ENCODE data around the gene DPM3.

DPM3 gene

DNA sequence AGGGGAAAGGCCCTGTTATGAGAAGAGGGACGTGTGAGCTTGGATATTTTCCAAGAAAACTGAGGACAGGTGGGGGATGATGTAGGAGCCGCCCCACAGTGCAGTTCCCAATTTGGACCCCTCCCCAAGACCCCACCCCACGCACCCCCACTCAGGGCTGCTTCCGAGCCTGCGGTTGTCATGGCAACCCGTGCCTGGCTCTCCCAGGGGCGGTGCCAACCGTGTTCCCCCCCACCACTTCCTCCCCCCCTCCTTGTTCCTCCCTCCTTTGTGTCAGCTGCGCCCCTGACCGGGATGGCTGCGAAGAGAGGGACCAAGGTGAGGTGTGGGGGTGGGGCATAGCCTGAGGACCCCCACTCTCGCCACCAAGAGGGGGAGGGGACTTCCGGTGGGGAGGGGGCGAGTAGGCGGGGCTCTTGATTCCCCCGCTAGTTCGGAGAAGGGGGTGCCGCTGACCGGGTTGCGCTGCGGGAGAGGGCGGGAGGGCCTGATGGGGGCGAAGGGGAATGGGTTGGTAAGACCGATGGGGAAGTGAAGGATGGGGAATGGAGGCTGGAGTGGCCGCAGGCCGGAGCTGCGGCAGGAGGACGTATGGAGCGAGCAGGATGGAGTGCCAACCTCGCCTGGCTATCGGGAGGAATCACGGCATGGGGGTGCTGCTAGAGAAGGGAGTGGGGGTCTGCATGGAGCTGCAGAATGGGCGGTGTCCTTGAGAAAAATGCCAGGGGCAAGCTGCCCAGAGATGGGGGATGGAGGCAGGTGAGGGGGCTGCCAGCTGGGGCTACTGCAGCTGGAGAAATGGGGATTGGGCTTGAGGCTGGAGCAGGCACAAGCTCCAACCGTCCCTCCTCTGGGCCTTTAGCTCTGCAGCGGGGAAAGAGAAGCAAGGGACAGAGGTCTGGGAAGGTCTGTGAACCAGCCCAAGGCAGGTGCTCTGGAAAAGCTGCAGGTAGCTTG lies 34.3 kb upstream of the DPM3 start:
- H3K4me3 ChIP-seq (ENCODE audit: control insufficient read depth, low read depth, low read length), result peak overlapping the region; percentile 96
- peak; percentile 14 for DNase-seq (ENCODE audit: low read depth)
- no peak for TF ChIP-seq CTCF (conservative IDR thresholded peaks at IDR 0.05; ENCODE audit: control insufficient read depth, insufficient read depth, low read depth, low read length)

DNA sequence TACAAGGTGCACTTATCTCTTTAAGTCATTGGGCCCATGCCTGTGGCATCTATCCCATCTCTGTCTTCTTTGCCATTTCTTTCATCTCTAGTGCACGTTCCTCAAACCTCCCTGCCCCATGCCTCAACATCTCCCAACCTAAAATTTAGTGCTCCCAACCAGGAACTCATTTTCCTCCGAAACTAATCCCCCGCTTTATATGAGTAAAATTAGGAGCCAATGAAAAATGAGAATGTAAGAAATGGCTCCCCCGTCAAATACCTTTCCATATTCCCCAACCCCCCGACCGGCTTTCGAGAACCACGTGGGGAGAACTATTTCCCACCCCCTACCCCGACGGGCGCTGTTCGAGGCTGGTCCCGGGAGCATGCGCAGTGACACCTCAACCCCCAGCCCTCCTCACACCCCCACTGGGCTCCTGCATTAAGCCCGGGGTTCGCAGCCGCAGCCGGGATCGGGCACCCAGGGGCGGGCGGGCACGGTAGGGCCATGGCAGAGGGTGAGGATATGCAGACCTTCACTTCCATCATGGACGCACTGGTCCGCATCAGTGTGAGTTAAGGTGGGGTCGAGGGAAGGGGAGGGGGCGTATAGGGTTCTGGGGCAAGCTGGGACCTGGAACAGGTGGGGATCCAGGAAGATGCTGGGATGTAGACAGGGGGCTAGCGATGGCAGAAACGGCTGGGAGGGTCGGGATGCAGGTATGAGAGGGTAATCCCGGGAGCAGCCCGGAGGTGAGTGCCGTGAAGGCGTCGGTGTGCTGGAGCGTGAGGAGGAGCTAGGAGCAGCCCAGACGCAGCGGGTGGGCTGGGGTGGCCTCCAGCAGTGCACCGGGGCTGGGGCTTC lies 33.4 kb upstream of the DPM3 start, which contains the start of gene TRIM46:
TSS of gene TRIM46 (plus strand) at position 372 of the 846 bp plus-strand sequence. CDS start at position 490, 118 bp downstream.
- DNase-seq (ENCODE audit: low read depth), result peak; percentile 36
- TF ChIP-seq CTCF (conservative IDR thresholded peaks at IDR 0.05; ENCODE audit: control insufficient read depth, insufficient read depth, low read depth, low read length), result no peak
- H3K4me3 ChIP-seq (ENCODE audit: control insufficient read depth, low read depth, low read length), result peak within 1 kb of the TSS; percentile 96

GRCh38 chr1:155172732-155173477 lies 32.6 kb upstream of the DPM3 start, which contains the start of gene KRTCAP2:
Gene KRTCAP2 (minus strand): TSS chr1:155173304. CDS start chr1:155173224, 80 bp downstream.
- peak within 1 kb of the TSS; percentile 96 for H3K4me3 ChIP-seq (ENCODE audit: control insufficient read depth, low read depth, low read length)
- TF ChIP-seq CTCF (conservative IDR thresholded peaks at IDR 0.05; ENCODE audit: control insufficient read depth, insufficient read depth, low read depth, low read length), result peak; percentile 94
- DNase-seq (ENCODE audit: low read depth), result peak; percentile 96

DNA sequence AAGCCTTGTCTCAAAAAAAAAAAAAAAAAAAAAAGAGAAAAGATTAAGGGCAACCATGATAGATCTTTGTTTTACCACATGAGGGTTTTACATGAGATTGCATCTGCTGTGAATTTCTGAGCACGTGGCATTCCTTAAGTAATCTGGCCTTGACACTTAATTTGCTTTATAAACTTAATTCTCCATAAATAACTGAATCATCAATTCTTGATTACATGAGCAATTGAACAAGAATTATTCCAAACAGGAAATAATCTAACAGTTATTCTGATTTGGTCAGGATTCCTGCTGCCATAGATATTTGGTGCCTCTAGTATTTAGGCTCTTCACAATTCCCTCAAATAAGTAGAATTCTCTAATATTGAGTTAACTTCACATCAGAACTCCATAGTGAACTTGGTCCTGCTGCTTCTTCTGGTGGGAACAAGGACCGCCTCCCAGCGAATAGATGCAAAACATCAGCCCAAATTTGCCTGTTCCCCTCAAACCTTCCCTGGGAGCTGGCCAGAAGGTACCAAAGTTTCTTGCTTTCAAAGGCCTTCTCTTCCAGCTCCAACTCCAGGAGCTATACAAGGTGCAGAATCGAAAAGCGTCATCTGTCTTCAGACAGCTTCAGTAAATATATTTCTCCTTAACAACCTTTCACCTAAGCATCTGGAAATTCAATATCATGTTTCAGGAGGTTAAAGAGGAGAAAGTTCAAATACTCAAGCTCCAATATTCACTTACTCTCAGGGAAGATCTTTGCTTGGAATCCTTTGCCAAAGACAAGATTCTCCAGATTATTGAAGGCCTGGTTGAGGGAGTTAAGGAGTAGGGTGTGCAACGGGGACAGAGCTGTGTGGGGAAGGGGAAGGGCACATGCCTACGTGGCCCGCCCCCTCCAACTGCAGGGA lies 31.8 kb upstream of the DPM3 start:
- peak overlapping the region; percentile 96 for H3K4me3 ChIP-seq (ENCODE audit: control insufficient read depth, low read depth, low read length)
- DNase-seq (ENCODE audit: low read depth), result no peak
- no peak for TF ChIP-seq CTCF (conservative IDR thresholded peaks at IDR 0.05; ENCODE audit: control insufficient read depth, insufficient read depth, low read depth, low read length)

DNA sequence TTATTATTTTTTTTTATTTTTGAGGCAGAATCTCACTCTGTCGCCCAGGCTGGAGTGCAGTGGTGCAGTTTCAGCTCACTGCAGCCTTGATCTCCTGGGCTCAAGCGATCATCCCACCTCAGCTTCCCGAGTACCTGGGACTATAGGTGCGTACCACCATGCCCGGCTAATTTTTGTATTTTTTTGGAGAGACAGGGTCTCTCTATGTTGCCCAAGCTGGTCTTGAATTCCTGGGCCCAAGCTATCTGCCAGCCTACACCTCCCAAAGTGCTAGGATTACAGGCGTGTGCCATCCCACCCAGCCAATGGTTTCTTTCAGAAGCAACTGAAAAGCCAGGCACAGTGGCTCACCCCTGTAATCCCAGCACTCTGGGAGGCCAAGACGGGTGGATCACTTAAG lies 30.5 kb upstream of the DPM3 start:
- DNase-seq (ENCODE audit: low read depth), result no peak
- TF ChIP-seq CTCF (conservative IDR thresholded peaks at IDR 0.05; ENCODE audit: control insufficient read depth, insufficient read depth, low read depth, low read length), result no peak
- H3K4me3 ChIP-seq (ENCODE audit: control insufficient read depth, low read depth, low read length), result no peak overlapping the region

Measured in fibroblast of mammary gland (primary cell).